NCI-H1092 treated with DMSO at 0.1 percent for 48 hours (cell line): ENCODE measurements around the gene DLK1.

Experiments
- DNase-seq: peaks from one replicate; lab custom pipeline; 2025; lab: John Stamatoyannopoulos, UW

DLK1 gene

GRCh38 chr14:100693877-100694578 is 32.7 kb upstream of the DLK1 start:
- no peak for DNase-seq

- no peak for DNase-seq
Observed at GRCh38 chr14:100694579-100695422, 31.9 kb upstream of the DLK1 start.

- DNase-seq: no peak
Observed at GRCh38 chr14:100695423-100695738, 31.3 kb upstream of the DLK1 start.

- DNase-seq: no peak
Observed at GRCh38 chr14:100696008-100696407, 30.7 kb upstream of the DLK1 start.

GRCh38 chr14:100696590-100696989 is 30.1 kb upstream of the DLK1 start:
- no peak for DNase-seq

- no peak for DNase-seq
Observed at GRCh38 chr14:100698066-100698465, 28.6 kb upstream of the DLK1 start.

- no peak for DNase-seq
Observed at GRCh38 chr14:100698666-100699448, 27.8 kb upstream of the DLK1 start.

GRCh38 chr14:100701314-100701713 is 25.4 kb upstream of the DLK1 start:
- no peak for DNase-seq

GRCh38 chr14:100702590-100702989 is 24.1 kb upstream of the DLK1 start:
- no peak for DNase-seq

- no peak for DNase-seq
Observed at GRCh38 chr14:100703386-100704220, 23.1 kb upstream of the DLK1 start.

- DNase-seq: no peak
Observed at GRCh38 chr14:100706200-100706599, 20.5 kb upstream of the DLK1 start.

GRCh38 chr14:100706860-100707259 is 19.8 kb upstream of the DLK1 start:
- no peak for DNase-seq

- no peak for DNase-seq
Observed at GRCh38 chr14:100708425-100709288, 18.0 kb upstream of the DLK1 start.

GRCh38 chr14:100709289-100710284 is 17.1 kb upstream of the DLK1 start:
- no peak for DNase-seq

GRCh38 chr14:100710391-100710790 is 16.3 kb upstream of the DLK1 start:
- DNase-seq: no peak

GRCh38 chr14:100710826-100711462 is 15.7 kb upstream of the DLK1 start:
- no peak for DNase-seq

- DNase-seq: no peak
Observed at GRCh38 chr14:100711493-100711892, 15.2 kb upstream of the DLK1 start.

GRCh38 chr14:100712490-100712889 is 14.2 kb upstream of the DLK1 start:
- DNase-seq: no peak

- DNase-seq: no peak
Observed at GRCh38 chr14:100713705-100714104, 13.0 kb upstream of the DLK1 start.
